Erythroblast (primary cell): ENCODE results near the gene GPR119.

ENCODE experiments used
- GATA1 ChIP-seq: IDR thresholded peaks from 2 replicates; pipeline ENCODE4 v1.6.1; 2011; ENCODE audit warnings: low read depth, mild to moderate bottlenecking, control low read depth, low read length, moderate library complexity
- POLR2A ChIP-seq: IDR thresholded peaks from 2 replicates; pipeline ENCODE4 v1.6.1; 2011; ENCODE audit warnings: mild to moderate bottlenecking, low read length

DNA sequence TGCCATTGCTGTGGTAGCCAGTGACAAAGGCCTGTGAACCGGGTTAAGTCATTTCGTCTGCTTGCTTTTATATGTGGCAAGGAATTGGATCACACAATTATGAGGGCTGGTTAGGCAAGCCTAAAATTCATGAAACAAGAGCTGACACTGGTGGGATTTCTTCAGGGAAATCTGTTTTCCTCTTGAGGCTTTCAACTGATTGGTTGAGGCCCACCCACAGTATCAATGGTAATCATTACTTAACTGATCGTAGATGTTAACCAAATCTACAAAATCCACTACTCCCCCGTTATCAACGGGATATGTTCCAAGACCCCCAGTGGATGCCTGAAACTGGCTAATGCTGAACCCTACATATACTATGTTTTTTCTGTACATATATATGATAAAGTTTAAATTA is 29.3 kb upstream of the GPR119 start:
- TF ChIP-seq POLR2A (no peak), GATA1 (no peak)
